Vagina (tissue), 2 donors: ENCODE results near the gene BRSK2. TPM values are rescaled to one million over a fixed set of nuclear protein-coding genes. Genes with fewer than 3 reads are reported as not detected.
A peak's percentile ranks its signal among the peaks of the same experiment; 100 is the strongest.
"Not testable (repeated sequence)": the region's sequence is repeated elsewhere in the genome, so short reads cannot be mapped to it uniquely, and the experiment has no call there.

ENCODE experiments used
- DNase-seq, 2 donors: peaks; one replicate each; pipeline ENCODE4 v3.0.0-alpha.2; 2017; ENCODE audit errors: extremely low spot score in 2 of 2
- H3K27ac ChIP-seq: fragments of 200-600 bp; sonication (generic); one replicate; pipeline ENCODE4 v1.5.1; 2019
- H3K27me3 ChIP-seq: fragments of 200-600 bp; sonication (generic); one replicate; pipeline ENCODE4 v1.5.1; 2019
- H3K36me3 ChIP-seq, 2 donors: fragments of 200-600 bp; sonication (generic); one replicate each; pipeline ENCODE4 v1.5.1; 2017 to 2019
- H3K4me1 ChIP-seq: fragments of 200-600 bp; sonication (generic); one replicate; pipeline ENCODE4 v1.5.1; 2019
- H3K4me3 ChIP-seq, 2 donors: fragments of 200-600 bp; sonication (generic); 1 replicate in 1 of 2; 2 replicates in 1 of 2; pipeline ENCODE4 v1.5.1; 2016 to 2019
- H3K9me3 ChIP-seq: fragments of 200-600 bp; sonication (generic); one replicate; pipeline ENCODE4 v1.5.1; 2019
- CTCF ChIP-seq, 3 experiments: fragments of 450-650 bp in 2 of 3; fragments of 200-600 bp in 1 of 3; sonication (generic) in 1 of 3; IDR thresholded peaks; one replicate each; pipeline ENCODE4 v1.5.1; 2017 to 2019; ENCODE audit warnings: antibody characterized with exemption in 3 of 3, mild to moderate bottlenecking in 2 of 3, moderate library complexity in 2 of 3
- POLR2A ChIP-seq, 2 donors: fragments of 450-650 bp; IDR thresholded peaks; one replicate each; pipeline ENCODE4 v1.6.1; 2017; ENCODE audit warnings: antibody characterized with exemption in 2 of 2, mild to moderate bottlenecking in 2 of 2, moderate library complexity in 2 of 2
- POLR2AphosphoS5 ChIP-seq, 2 donors: sonication (generic); formaldehyde crosslinking; IDR thresholded peaks; one replicate each; pipeline ENCODE4 v1.9.0; 2017; ENCODE audit warnings: antibody characterized with exemption in 2 of 2, mild to moderate bottlenecking in 2 of 2, low read depth in 1 of 2; ENCODE audit not compliant: insufficient read depth in 1 of 2
- intact Hi-C: fragments of 100-400 bp; cut with DNase I; formaldehyde crosslinking; loops from one replicate; pipeline ENCODE4 v1.15.1; 2023
- total RNA-seq: library from RNA; depleted of rRNA; stranded (reverse); fragments of >200 nt; gene quantifications from one replicate; pipeline ENCODE4 v1.2.3, GENCODE V29; 2016

BRSK2 gene
- total RNA-seq, 1 donor from 2014 or later = 3.9 TPM

- Histone ChIP-seq H3K36me3 (no peaks in the 10 kb centered on the region), H3K4me1 (no peaks in the 10 kb centered on the region), H3K4me3 (no peak overlapping the region), H3K27me3 (no peaks in the 10 kb centered on the region), H3K9me3 (no peaks in the 10 kb centered on the region), H3K27ac (no peak overlapping the region)
- peak; percentile 67 to 75 for DNase-seq
- intact Hi-C loops = no loop called here
- no peak for TF ChIP-seq POLR2A (IDR thresholded peaks at IDR 0.05)
- TF ChIP-seq POLR2AphosphoS5 (IDR thresholded peaks at IDR 0.05; ENCODE audit: insufficient read depth in 1 of 2, low read depth in 1 of 2) = no peak
These were observed 46.2 kb upstream of the BRSK2 start for GRCh38 chr11:1343391-1344055.

GRCh38 chr11:1344056-1344635, 45.6 kb upstream of the BRSK2 start:
- intact Hi-C loops = no loop called here
- H3K36me3 ChIP-seq = no peaks in the 10 kb centered on the region
- H3K4me1 ChIP-seq = no peaks in the 10 kb centered on the region
- H3K9me3 ChIP-seq = no peaks in the 10 kb centered on the region
- TF ChIP-seq POLR2A (IDR thresholded peaks at IDR 0.05) (no peak), CTCF (IDR thresholded peaks at IDR 0.05) (no peak), POLR2AphosphoS5 (IDR thresholded peaks at IDR 0.05; ENCODE audit: insufficient read depth in 1 of 2, low read depth in 1 of 2) (no peak)
- H3K4me3 ChIP-seq = no peak overlapping the region
- DNase-seq = peak; percentile 62 to 74
- no peaks in the 10 kb centered on the region for H3K27me3 ChIP-seq
- no peak overlapping the region for H3K27ac ChIP-seq

- Histone ChIP-seq H3K9me3 (no peaks in the 10 kb centered on the region), H3K27ac (no peak overlapping the region), H3K27me3 (no peaks in the 10 kb centered on the region), H3K36me3 (no peaks in the 10 kb centered on the region), H3K4me3 (no peak overlapping the region), H3K4me1 (no peaks in the 10 kb centered on the region)
- peak; percentile 56 to 79 for DNase-seq
- TF ChIP-seq CTCF (IDR thresholded peaks at IDR 0.05) = no peak
- no peak for TF ChIP-seq POLR2A (IDR thresholded peaks at IDR 0.05)
- TF ChIP-seq POLR2AphosphoS5 (IDR thresholded peaks at IDR 0.05; ENCODE audit: insufficient read depth in 1 of 2, low read depth in 1 of 2) = no peak
- intact Hi-C loops = no loop called here
These were observed 43.8 kb upstream of the BRSK2 start for GRCh38 chr11:1345737-1346513.

- no peaks in the 10 kb centered on the region for H3K36me3 ChIP-seq
- H3K4me3 ChIP-seq = no peak overlapping the region
- H3K4me1 ChIP-seq = no peaks in the 10 kb centered on the region
- H3K9me3 ChIP-seq = no peaks in the 10 kb centered on the region
- no peaks in the 10 kb centered on the region for H3K27me3 ChIP-seq
- peak in 1 of 2 donors; percentile 77 for DNase-seq
- no peak overlapping the region for H3K27ac ChIP-seq
- intact Hi-C loops = no loop called here
- TF ChIP-seq POLR2A (IDR thresholded peaks at IDR 0.05) (no peak), POLR2AphosphoS5 (IDR thresholded peaks at IDR 0.05; ENCODE audit: insufficient read depth in 1 of 2, low read depth in 1 of 2) (no peak), CTCF (IDR thresholded peaks at IDR 0.05) (no peak)
These were observed 42.9 kb upstream of the BRSK2 start for GRCh38 chr11:1346669-1347390.

GRCh38 chr11:1347411-1347999, 42.2 kb upstream of the BRSK2 start:
- H3K36me3 ChIP-seq, H3K27ac ChIP-seq, intact Hi-C loops, H3K9me3 ChIP-seq, H3K4me3 ChIP-seq, H3K4me1 ChIP-seq, H3K27me3 ChIP-seq: not testable (repeated sequence)
- peak in 1 of 2 donors; percentile 61 for DNase-seq
